ENCODE results near the gene METTL27.
A peak's percentile ranks its signal among the peaks of the same experiment; 100 is the strongest.

METTL27 gene

GRCh38 chr7:73820013-73820412 lies 22.3 kb downstream of the METTL27 start:
- no peak for TF ChIP-seq CTCF (IDR thresholded peaks at IDR 0.05; ENCODE audit: control extremely low read depth, extremely low read depth, low read depth, missing control alignments)
- DNase-seq (ENCODE audit: extremely low spot score), result no peak
- CTCF ChIA-PET, result no interaction called here
- POLR2A ChIA-PET, result no interaction called here

- DNase-seq (ENCODE audit: extremely low spot score), result no peak
- CTCF ChIA-PET, result interaction anchor here (3.5 kb wide), 1 partner anchor 10 kb away, joined by 12 read pairs; no protein-coding TSS in a partner anchor
- no peak for TF ChIP-seq CTCF (IDR thresholded peaks at IDR 0.05; ENCODE audit: control extremely low read depth, extremely low read depth, low read depth, missing control alignments)
- POLR2A ChIA-PET, result no interaction called here
Measured at GRCh38 chr7:73817121-73817520, 25.2 kb downstream of the METTL27 start.

GRCh38 chr7:73815436-73815835 lies 26.9 kb downstream of the METTL27 start:
- no peak for TF ChIP-seq CTCF (IDR thresholded peaks at IDR 0.05; ENCODE audit: control extremely low read depth, extremely low read depth, low read depth, missing control alignments)
- ChIA-PET CTCF (interaction anchor here (1.3 to 3.5 kb wide), 5 partner anchors 8 to 212 kb away, joined by 3 to 12 read pairs (median 6); no protein-coding TSS in a partner anchor), POLR2A (no interaction called here)
- DNase-seq (ENCODE audit: extremely low spot score), result no peak

GRCh38 chr7:73812996-73813395 lies 29.3 kb downstream of the METTL27 start:
- POLR2A ChIA-PET, result no interaction called here

GRCh38 chr7:73811760-73812168 lies 30.6 kb downstream of the METTL27 start:
- CTCF ChIA-PET, result interaction anchor here (1.0 to 2.7 kb wide), 9 partner anchors 11 to 52 kb away, joined by 3 to 27 read pairs (median 4); partner anchors contain the start of genes METTL27 and TMEM270
- DNase-seq (ENCODE audit: extremely low spot score), result peak; percentile 76
- peak; percentile 73 for TF ChIP-seq CTCF (IDR thresholded peaks at IDR 0.05; ENCODE audit: control extremely low read depth, extremely low read depth, low read depth, missing control alignments)
- POLR2A ChIA-PET, result no interaction called here

More at GRCh38 chr7:73812996-73813395, 29.3 kb downstream of the METTL27 start:
- CTCF ChIA-PET, result interaction anchor here (1.6 to 2.7 kb wide), 2 partner anchors 10 to 43 kb away, joined by 6 to 27 read pairs; no protein-coding TSS in a partner anchor
- no peak for DNase-seq (ENCODE audit: extremely low spot score)
- TF ChIP-seq CTCF (IDR thresholded peaks at IDR 0.05; ENCODE audit: control extremely low read depth, extremely low read depth, low read depth, missing control alignments), result no peak

- DNase-seq (ENCODE audit: extremely low spot score), result no peak
Measured at GRCh38 chr7:73810998-73811360, 31.3 kb downstream of the METTL27 start.

More at GRCh38 chr7:73810998-73811360, 31.3 kb downstream of the METTL27 start:
- TF ChIP-seq CTCF (IDR thresholded peaks at IDR 0.05; ENCODE audit: control extremely low read depth, extremely low read depth, low read depth, missing control alignments), result no peak
- CTCF ChIA-PET, result interaction anchor here (0.8 to 2.7 kb wide), 6 partner anchors 14 to 56 kb away, joined by 3 to 27 read pairs (median 4); no protein-coding TSS in a partner anchor
- POLR2A ChIA-PET, result no interaction called here
